GM21390 (cell line): Measurements from ENCODE around the gene PLEKHG3.

Experiments
- ATAC-seq: cut with Tn5 transposase; IDR thresholded peaks from one replicate; pipeline ENCODE4 v1.9.1; 2021; ENCODE audit not compliant: unreplicated experiment

Gene PLEKHG3

GRCh38 chr14:64763085-64763782 lies 59.0 kb downstream of the PLEKHG3 start:
- ATAC-seq = no peak

- no peak for ATAC-seq
Measured at GRCh38 chr14:64763801-64764621, 59.8 kb downstream of the PLEKHG3 start.

- no peak for ATAC-seq
Measured at GRCh38 chr14:64764641-64765520, 60.7 kb downstream of the PLEKHG3 start.

- ATAC-seq = no peak
Measured at GRCh38 chr14:64765740-64766302, 61.6 kb downstream of the PLEKHG3 start.

- ATAC-seq = no peak
Measured at GRCh38 chr14:64766430-64767151, 62.4 kb downstream of the PLEKHG3 start.

GRCh38 chr14:64767215-64767964 lies 63.2 kb downstream of the PLEKHG3 start:
- no peak for ATAC-seq

- no peak for ATAC-seq
Measured at GRCh38 chr14:64768401-64769095, 64.3 kb downstream of the PLEKHG3 start.

- no peak for ATAC-seq
Measured at GRCh38 chr14:64769096-64770020, 65.1 kb downstream of the PLEKHG3 start.

GRCh38 chr14:64770751-64771150 lies 66.5 kb downstream of the PLEKHG3 start:
- no peak for ATAC-seq

- no peak for ATAC-seq
Measured at GRCh38 chr14:64771161-64771560, 66.9 kb downstream of the PLEKHG3 start.

GRCh38 chr14:64772397-64772950 lies 68.2 kb downstream of the PLEKHG3 start:
- no peak for ATAC-seq

GRCh38 chr14:64773046-64773445 lies 68.8 kb downstream of the PLEKHG3 start:
- ATAC-seq = no peak

GRCh38 chr14:64773577-64773976 lies 69.4 kb downstream of the PLEKHG3 start:
- no peak for ATAC-seq

- ATAC-seq = no peak
Measured at GRCh38 chr14:64774272-64774671, 70.0 kb downstream of the PLEKHG3 start.

GRCh38 chr14:64775081-64775777 lies 71.0 kb downstream of the PLEKHG3 start:
- ATAC-seq = no peak

- no peak for ATAC-seq
Measured at GRCh38 chr14:64777461-64777860, 73.2 kb downstream of the PLEKHG3 start.

- no peak for ATAC-seq
Measured at GRCh38 chr14:64778104-64778754, 74.0 kb downstream of the PLEKHG3 start.
